Glutamatergic neuron (in vitro differentiated cells): ENCODE results near the gene FIBCD1. TPM values are rescaled to one million over a fixed set of nuclear protein-coding genes. Genes with fewer than 3 reads are reported as not detected.

ENCODE experiments used
- DNase-seq: peaks from one replicate; pipeline ENCODE4 v3.0.0; 2022
- H3K27ac Mint-ChIP-seq: one replicate; pipeline ENCODE4 v1.8.0; 2020; ENCODE audit warnings: mild to moderate bottlenecking, mixed read lengths, inconsistent platforms; ENCODE audit not compliant: unreplicated experiment
- H3K27me3 Mint-ChIP-seq: one replicate; pipeline ENCODE4 v1.8.0; 2020; ENCODE audit warnings: mild to moderate bottlenecking, moderate library complexity, mixed read lengths, inconsistent platforms; ENCODE audit not compliant: unreplicated experiment
- H3K36me3 Mint-ChIP-seq: one replicate; pipeline ENCODE4 v1.8.0; 2020; ENCODE audit warnings: mild to moderate bottlenecking, mixed read lengths, inconsistent platforms; ENCODE audit not compliant: unreplicated experiment
- H3K4me1 Mint-ChIP-seq: one replicate; pipeline ENCODE4 v1.8.0; 2020; ENCODE audit warnings: mild to moderate bottlenecking, low read depth, mixed read lengths, inconsistent platforms; ENCODE audit not compliant: unreplicated experiment
- H3K4me3 Mint-ChIP-seq: one replicate; pipeline ENCODE4 v1.8.0; 2020; ENCODE audit warnings: mild to moderate bottlenecking, mixed read lengths, inconsistent platforms; ENCODE audit not compliant: unreplicated experiment
- H3K9me3 Mint-ChIP-seq: one replicate; pipeline ENCODE4 v1.8.0; 2020; ENCODE audit warnings: mild to moderate bottlenecking, moderate library complexity, mixed read lengths, inconsistent platforms; ENCODE audit not compliant: unreplicated experiment
- total RNA-seq: library from RNA; stranded (reverse); fragmentation: NEBNext Ultra II Directional; extraction: Animal tissue kit (Norgen Biotek cat#: 25700); gene quantifications from one replicate; pipeline ENCODE4 v1.2.1, GENCODE V29; 2021; ENCODE audit not compliant: unreplicated experiment
- TF ChIP-seq, protein P1 (sequence below): fragments of 200-600 bp; sonication (generic); IDR thresholded peaks from one replicate; pipeline ENCODE4 v1.5.0; 2021; ENCODE audit not compliant: partially characterized antibody, unreplicated experiment

FIBCD1 gene
- total RNA-seq, 1 donor from 2014 or later = not detected

DNA sequence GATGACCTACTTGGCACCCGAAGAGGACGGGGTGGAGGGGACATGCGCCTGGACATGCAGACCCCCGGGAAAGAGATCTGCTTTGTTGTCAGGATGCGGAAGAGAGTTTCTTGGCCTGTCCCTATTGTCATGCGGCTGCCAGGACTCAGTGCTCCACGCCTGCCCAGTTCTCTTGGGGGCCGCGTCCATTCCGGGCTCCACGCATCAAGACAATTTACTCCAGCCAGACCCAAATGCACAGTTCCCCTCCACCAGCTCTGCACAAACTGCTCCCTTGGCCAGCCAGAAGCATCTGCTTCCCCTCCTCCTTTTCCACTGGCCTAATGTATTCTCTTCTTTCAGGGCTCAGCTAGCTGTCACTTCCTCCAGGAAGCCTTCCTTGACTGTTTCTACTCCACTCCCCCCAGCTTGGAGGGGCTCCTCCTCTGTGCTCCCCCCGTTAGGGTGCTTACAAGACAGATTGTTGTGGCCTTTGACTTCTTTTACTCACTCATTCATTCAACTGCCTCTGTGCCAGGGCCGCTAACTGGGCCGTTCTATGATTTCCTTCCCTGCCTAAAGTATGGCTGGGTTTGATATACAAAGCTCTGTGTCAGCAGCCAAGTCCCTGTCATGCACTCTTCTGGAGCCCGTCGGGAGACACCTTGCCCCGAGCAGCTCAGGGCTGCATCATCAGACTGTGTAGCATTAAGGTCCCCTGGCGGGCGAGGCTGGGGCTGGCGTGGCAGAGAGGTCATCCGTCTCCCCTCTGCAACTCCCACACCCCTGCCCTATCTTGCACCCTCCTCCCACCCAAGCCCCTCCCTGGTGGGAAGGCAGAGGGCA lies 6.6 kb downstream of the FIBCD1 start:
- Mint-ChIP-seq H3K27ac (peak overlapping the region; percentile 81), H3K4me3 (no peak overlapping the region), H3K4me1 (peaks cover 22% of the 10 kb centered on the region), H3K27me3 (peaks cover 19% of the 10 kb centered on the region), H3K9me3 (peaks cover 12% of the 10 kb centered on the region), H3K36me3 (no peaks in the 10 kb centered on the region)
- DNase-seq = no peak
- TF ChIP-seq, protein P1, sequence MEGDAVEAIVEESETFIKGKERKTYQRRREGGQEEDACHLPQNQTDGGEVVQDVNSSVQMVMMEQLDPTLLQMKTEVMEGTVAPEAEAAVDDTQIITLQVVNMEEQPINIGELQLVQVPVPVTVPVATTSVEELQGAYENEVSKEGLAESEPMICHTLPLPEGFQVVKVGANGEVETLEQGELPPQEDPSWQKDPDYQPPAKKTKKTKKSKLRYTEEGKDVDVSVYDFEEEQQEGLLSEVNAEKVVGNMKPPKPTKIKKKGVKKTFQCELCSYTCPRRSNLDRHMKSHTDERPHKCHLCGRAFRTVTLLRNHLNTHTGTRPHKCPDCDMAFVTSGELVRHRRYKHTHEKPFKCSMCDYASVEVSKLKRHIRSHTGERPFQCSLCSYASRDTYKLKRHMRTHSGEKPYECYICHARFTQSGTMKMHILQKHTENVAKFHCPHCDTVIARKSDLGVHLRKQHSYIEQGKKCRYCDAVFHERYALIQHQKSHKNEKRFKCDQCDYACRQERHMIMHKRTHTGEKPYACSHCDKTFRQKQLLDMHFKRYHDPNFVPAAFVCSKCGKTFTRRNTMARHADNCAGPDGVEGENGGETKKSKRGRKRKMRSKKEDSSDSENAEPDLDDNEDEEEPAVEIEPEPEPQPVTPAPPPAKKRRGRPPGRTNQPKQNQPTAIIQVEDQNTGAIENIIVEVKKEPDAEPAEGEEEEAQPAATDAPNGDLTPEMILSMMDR = no peak

DNA sequence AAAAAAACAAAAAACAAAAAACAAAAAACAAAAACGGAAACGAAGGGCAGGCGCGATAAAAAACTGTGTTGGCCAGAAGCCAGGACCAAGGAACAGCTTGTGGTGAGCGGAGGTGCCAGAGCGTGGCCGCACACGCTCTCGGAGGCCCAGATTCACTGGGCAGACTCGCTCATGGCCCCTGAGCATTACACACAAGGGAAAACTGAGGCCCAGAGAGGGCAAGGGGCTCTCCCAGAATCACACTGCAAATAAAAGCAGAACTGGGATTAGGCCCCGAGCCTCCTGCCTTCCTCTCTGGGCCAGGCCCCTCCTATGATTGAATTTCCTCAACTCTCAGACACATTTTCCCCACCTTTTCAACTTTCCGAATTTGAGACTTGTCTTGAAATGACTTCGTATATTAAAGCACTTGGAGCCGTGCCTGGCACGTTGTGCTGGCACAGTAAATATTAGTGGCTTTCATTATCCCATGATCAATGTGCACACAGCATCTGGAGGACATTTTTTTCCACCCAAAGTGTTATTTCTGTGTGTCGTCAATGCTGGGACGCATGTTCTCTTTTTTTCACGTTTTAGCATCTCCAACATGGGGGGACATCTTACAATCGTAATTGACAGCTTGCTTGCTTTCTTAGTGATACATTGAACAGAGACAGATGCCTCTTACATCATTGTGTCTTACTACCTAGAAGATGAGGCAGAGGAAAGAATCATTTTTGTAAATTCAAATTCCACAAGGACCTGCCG lies 7.4 kb downstream of the FIBCD1 start:
- Mint-ChIP-seq H3K27me3 (peaks cover 12% of the 10 kb centered on the region), H3K36me3 (no peaks in the 10 kb centered on the region), H3K4me3 (no peak overlapping the region), H3K27ac (peak overlapping the region; percentile 81), H3K9me3 (peaks cover 10% of the 10 kb centered on the region), H3K4me1 (peaks cover 20% of the 10 kb centered on the region)
- DNase-seq = no peak
- TF ChIP-seq, protein P1 = no peak

DNA sequence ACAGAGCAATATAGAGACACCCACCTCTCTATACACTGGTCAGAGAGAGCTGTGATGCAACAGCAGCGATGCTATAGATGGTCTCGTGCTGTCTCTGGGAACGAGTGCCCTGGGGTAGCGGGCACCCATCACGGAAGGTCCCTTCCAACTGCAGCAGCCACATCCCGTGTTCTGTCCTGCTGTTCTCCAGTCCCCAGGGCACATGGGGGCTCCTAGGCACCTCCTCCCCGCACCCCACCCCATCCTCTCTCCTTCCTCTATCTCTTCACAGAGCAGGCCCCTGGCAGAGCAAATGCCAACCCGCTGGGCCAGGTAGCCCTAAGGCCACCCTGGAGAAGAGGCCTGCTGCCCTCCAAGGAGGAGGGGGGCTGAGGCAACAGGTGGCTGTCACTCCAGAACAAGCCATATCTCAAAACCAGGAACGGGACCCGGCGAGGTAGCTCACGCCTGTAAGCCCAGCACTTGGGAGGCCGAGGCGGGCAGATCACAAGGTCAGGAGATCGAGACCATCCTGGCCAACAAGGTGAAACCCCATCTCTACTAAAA lies 8.2 kb downstream of the FIBCD1 start:
- H3K4me1 Mint-ChIP-seq = peaks cover 18% of the 10 kb centered on the region
- H3K27me3 Mint-ChIP-seq = peaks cover 12% of the 10 kb centered on the region
- H3K36me3 Mint-ChIP-seq = no peaks in the 10 kb centered on the region
- TF ChIP-seq, protein P1 = no peak
- H3K9me3 Mint-ChIP-seq = peaks cover 10% of the 10 kb centered on the region
- H3K4me3 Mint-ChIP-seq = no peak overlapping the region
- DNase-seq = no peak
- H3K27ac Mint-ChIP-seq = no peak overlapping the region

DNA sequence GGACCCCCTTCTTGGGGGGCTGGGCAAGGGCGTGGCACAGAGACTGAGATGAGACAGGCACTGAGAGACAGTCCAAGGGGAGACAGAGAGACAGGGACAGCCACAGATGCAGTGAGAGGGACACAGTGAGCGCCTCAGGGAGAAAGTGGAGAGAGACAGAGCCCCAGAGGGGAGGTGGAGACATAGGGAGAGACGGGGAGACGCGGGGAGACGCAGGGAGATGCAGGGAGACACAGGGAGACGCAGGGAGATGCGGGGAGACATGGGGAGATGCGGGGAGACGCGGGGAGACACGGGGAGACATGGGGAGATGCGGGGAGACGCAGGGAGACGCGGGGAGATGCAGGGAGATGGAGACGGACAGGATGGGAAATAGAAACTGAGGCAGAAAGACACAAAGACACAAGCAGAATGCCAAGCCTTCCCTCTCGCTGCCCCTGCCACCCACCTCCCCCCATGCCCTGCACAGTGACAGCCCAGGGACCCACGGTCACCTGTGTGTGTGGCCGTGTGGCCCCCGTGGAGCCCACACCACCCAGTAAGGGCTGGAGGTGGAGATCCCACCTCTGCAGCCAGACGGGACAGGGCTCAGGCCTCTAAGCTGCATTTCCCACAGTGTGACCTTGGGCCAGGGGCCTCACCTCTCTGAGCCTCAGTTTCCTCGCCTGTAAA lies 8.8 kb downstream of the FIBCD1 start:
- DNase-seq = no peak
- peaks cover 10% of the 10 kb centered on the region for H3K9me3 Mint-ChIP-seq
- H3K36me3 Mint-ChIP-seq = no peaks in the 10 kb centered on the region
- no peak overlapping the region for H3K4me3 Mint-ChIP-seq
- peaks cover 18% of the 10 kb centered on the region for H3K4me1 Mint-ChIP-seq
- H3K27ac Mint-ChIP-seq = no peak overlapping the region
- TF ChIP-seq, protein P1 = no peak
- H3K27me3 Mint-ChIP-seq = peaks cover 10% of the 10 kb centered on the region
